ENCODE results near the gene PDE6H.

GRCh38 chr12:14994610-14995009, 21.8 kb downstream of the PDE6H start:
- TF ChIP-seq TAF1 (IDR thresholded peaks at IDR 0.05; ENCODE audit: low read depth, low read length) (no peak), POLR2AphosphoS5 (IDR thresholded peaks at IDR 0.05; ENCODE audit: low read depth, low read length) (no peak), POLR2A (IDR thresholded peaks at IDR 0.05; ENCODE audit: low read depth, low read length) (no peak)
